ENCODE results near the gene CDR2L.
"Not testable (repeated sequence)": the region's sequence is repeated elsewhere in the genome, so short reads cannot be mapped to it uniquely, and the experiment has no call there.

CDR2L gene

GRCh38 chr17:74964988-74965622, 22.3 kb upstream of the CDR2L start:
- TF ChIP-seq ZNF274 (IDR thresholded peaks at IDR 0.05; ENCODE audit: low read depth, low read length) = no peak

GRCh38 chr17:74968361-74968780, 19.1 kb upstream of the CDR2L start:
- TF ChIP-seq ZNF274 (IDR thresholded peaks at IDR 0.05; ENCODE audit: low read depth, low read length) = no peak
- H3K4me3 ChIP-seq (ENCODE audit: low read length) = no peak overlapping the region

More at GRCh38 chr17:74964988-74965622, 22.3 kb upstream of the CDR2L start:
- no peak overlapping the region for H3K4me3 ChIP-seq (ENCODE audit: low read length)

GRCh38 chr17:74969501-74969900, 17.9 kb upstream of the CDR2L start:
- H3K4me3 ChIP-seq (ENCODE audit: low read length) = not testable (repeated sequence)

GRCh38 chr17:74970395-74970794, 17.0 kb upstream of the CDR2L start:
- H3K4me3 ChIP-seq (ENCODE audit: low read length) = no peak overlapping the region
- TF ChIP-seq ZNF274 (IDR thresholded peaks at IDR 0.05; ENCODE audit: low read depth, low read length) = no peak

GRCh38 chr17:74971069-74971841, 16.2 kb upstream of the CDR2L start:
- no peak for TF ChIP-seq ZNF274 (IDR thresholded peaks at IDR 0.05; ENCODE audit: low read depth, low read length)
- no peak overlapping the region for H3K4me3 ChIP-seq (ENCODE audit: low read length)

- TF ChIP-seq ZNF274 (IDR thresholded peaks at IDR 0.05; ENCODE audit: low read depth, low read length) = no peak
- H3K4me3 ChIP-seq (ENCODE audit: low read length) = no peak overlapping the region
Measured at GRCh38 chr17:74971842-74972106, 15.7 kb upstream of the CDR2L start.

GRCh38 chr17:74972107-74972972, 15.1 kb upstream of the CDR2L start, which contains the start of gene HID1:
Gene HID1 (minus strand): TSS chr17:74972759. CDS start chr17:74972656, 103 bp downstream.
- no peak for TF ChIP-seq ZNF274 (IDR thresholded peaks at IDR 0.05; ENCODE audit: low read depth, low read length)
- peak within 1 kb of the TSS; percentile 33; the same call in 1 of the 2 replicates for H3K4me3 ChIP-seq (ENCODE audit: low read length)

- TF ChIP-seq ZNF274 (IDR thresholded peaks at IDR 0.05; ENCODE audit: low read depth, low read length) = no peak
- H3K4me3 ChIP-seq (ENCODE audit: low read length) = no peak overlapping the region; the same call in 1 of the 2 replicates
Measured at GRCh38 chr17:74972973-74973328, 14.5 kb upstream of the CDR2L start.

- TF ChIP-seq ZNF274 (IDR thresholded peaks at IDR 0.05; ENCODE audit: low read depth, low read length) = no peak
- no peak overlapping the region for H3K4me3 ChIP-seq (ENCODE audit: low read length)
Measured at GRCh38 chr17:74975943-74976342, 11.5 kb upstream of the CDR2L start.

- TF ChIP-seq ZNF274 (IDR thresholded peaks at IDR 0.05; ENCODE audit: low read depth, low read length) = no peak
- no peak overlapping the region for H3K4me3 ChIP-seq (ENCODE audit: low read length)
Measured at GRCh38 chr17:74977802-74978201, 9.6 kb upstream of the CDR2L start.

- TF ChIP-seq ZNF274 (IDR thresholded peaks at IDR 0.05; ENCODE audit: low read depth, low read length) = no peak
- no peak overlapping the region for H3K4me3 ChIP-seq (ENCODE audit: low read length)
Measured at GRCh38 chr17:74978240-74978639, 9.2 kb upstream of the CDR2L start.

- TF ChIP-seq ZNF274 (IDR thresholded peaks at IDR 0.05; ENCODE audit: low read depth, low read length) = no peak
- H3K4me3 ChIP-seq (ENCODE audit: low read length) = no peak overlapping the region
Measured at GRCh38 chr17:74979408-74980146, 7.9 kb upstream of the CDR2L start.

- TF ChIP-seq ZNF274 (IDR thresholded peaks at IDR 0.05; ENCODE audit: low read depth, low read length) = no peak
- peak overlapping the region; percentile 56; the same call in 1 of the 2 replicates for H3K4me3 ChIP-seq (ENCODE audit: low read length)
Measured at GRCh38 chr17:74981318-74981978, 6.0 kb upstream of the CDR2L start.

Data from GM08714 (cell line).